MM.1S (cell line): ENCODE results near the gene CASP3.

Experiments used
- CTCF ChIP-seq: fragments of 300-600 bp; sonication (generic); IDR thresholded peaks from 2 replicates; pipeline ENCODE4 v1.5.1; 2016; ENCODE audit warnings: antibody characterized with exemption, low read length, mixed read lengths
- EZH2 ChIP-seq: fragments of 300-600 bp; sonication (generic); optimal IDR thresholded peaks from 2 replicates; pipeline ENCODE3; 2017; ENCODE audit warnings: low read depth, mild to moderate bottlenecking, antibody characterized with exemption, low read length, mixed read lengths
- EZH2phosphoT487 ChIP-seq: fragments of 300-600 bp; sonication (generic); IDR thresholded peaks from 2 replicates; pipeline ENCODE4 v1.6.1; 2018; ENCODE audit warnings: antibody characterized with exemption, low read length

- no peak for TF ChIP-seq CTCF
- no peak for TF ChIP-seq EZH2
- TF ChIP-seq EZH2phosphoT487: no peak
Observed at GRCh38 chr4:184598753-184599491, 50.3 kb downstream of the CASP3 start.
